Tibial nerve (tissue), 4 donors: ENCODE data around the gene AGPAT3. TPM values are rescaled to one million over a fixed set of nuclear protein-coding genes. Genes with fewer than 3 reads are reported as not detected.

ENCODE experiments used
- DNase-seq, 2 donors: peaks; one replicate each; pipeline ENCODE4 v3.0.0-alpha.2; 2019; ENCODE audit warnings: low spot score in 2 of 2
- H3K27ac ChIP-seq, 4 donors: fragments of 200-600 bp; sonication (generic) in 3 of 4; one replicate each; pipeline ENCODE4 v1.5.1; 2017 to 2019; ENCODE audit warnings: mild to moderate bottlenecking in 1 of 4
- H3K27me3 ChIP-seq, 2 donors: fragments of 200-600 bp; sonication (generic) in 1 of 2; one replicate each; pipeline versions ENCODE4 v1.5.1 to v1.6.0; 2017 to 2019
- H3K36me3 ChIP-seq, 3 donors: fragments of 200-600 bp; sonication (generic); one replicate each; pipeline ENCODE4 v1.5.1; 2018 to 2019
- H3K4me1 ChIP-seq, 4 donors: fragments of 200-600 bp; sonication (generic) in 3 of 4; one replicate each; pipeline ENCODE4 v1.5.1; 2017 to 2019
- H3K4me3 ChIP-seq, 4 donors: fragments of 200-600 bp; sonication (generic) in 3 of 4; one replicate each; pipeline ENCODE4 v1.5.1; 2017 to 2019; ENCODE audit warnings: mild to moderate bottlenecking in 1 of 4, moderate library complexity in 1 of 4
- H3K9me3 ChIP-seq, 4 donors: fragments of 200-600 bp; sonication (generic) in 3 of 4; one replicate each; pipeline ENCODE4 v1.5.1; 2017 to 2019
- CTCF ChIP-seq, 5 experiments: fragments of 200-600 bp in 3 of 5; fragments of 450-650 bp in 2 of 5; sonication (generic) in 3 of 5; IDR thresholded peaks; one replicate each; pipeline ENCODE4 v1.5.1; 2016 to 2019; ENCODE audit warnings: antibody characterized with exemption in 5 of 5, mild to moderate bottlenecking in 3 of 5, moderate library complexity in 2 of 5
- EP300 ChIP-seq, 2 donors: sonication (generic); formaldehyde crosslinking; IDR thresholded peaks; one replicate each; pipeline ENCODE4 v1.6.1; 2017; ENCODE audit warnings: antibody characterized with exemption in 2 of 2, mild to moderate bottlenecking in 1 of 2
- POLR2A ChIP-seq, 2 donors: fragments of 450-650 bp; IDR thresholded peaks; one replicate each; pipeline ENCODE4 v1.6.1; 2017; ENCODE audit warnings: antibody characterized with exemption in 2 of 2, mild to moderate bottlenecking in 2 of 2, moderate library complexity in 2 of 2
- WGBS, 2 donors: methylation state at CpG; one replicate each; pipeline ENCODE4 v1.1.5; 2018; 5-methylcytosine and 5-hydroxymethylcytosine counted together
- total RNA-seq, 4 donors: library from RNA; depleted of rRNA; stranded (reverse); fragments of >200 nt; gene quantifications; one replicate each; pipeline ENCODE4 v1.1.0, GENCODE V29; 2016

The AGPAT3 gene
- total RNA-seq, 4 donors from 2014 or later, result 29.9 to 45.6 (median 36.4) TPM

GRCh38 chr21:43934116-43934515 is 69.1 kb downstream of the AGPAT3 start:
- Histone ChIP-seq H3K36me3 (peaks cover 0 to 14% (median 0%) of the 10 kb centered on the region in 3 donors), H3K4me1 (peaks cover 0 to 28% (median 0%) of the 10 kb centered on the region in 4 donors), H3K27me3 (no peaks in the 10 kb centered on the region), H3K9me3 (no peaks in the 10 kb centered on the region), H3K4me3 (no peak overlapping the region), H3K27ac (no peak overlapping the region)
- WGBS, 2 donors, result 90 to 95% methylated on average over 7 to 14 of the region's 15 CpGs
- DNase-seq, result no peak
- TF ChIP-seq CTCF (IDR thresholded peaks at IDR 0.05), result no peak
- TF ChIP-seq EP300 (IDR thresholded peaks at IDR 0.05), result no peak
- TF ChIP-seq POLR2A (IDR thresholded peaks at IDR 0.05), result no peak

- WGBS, 2 donors, result 81 to 83% methylated on average over 39 to 40 of the region's 41 CpGs
- no peak for DNase-seq
- Histone ChIP-seq H3K9me3 (no peaks in the 10 kb centered on the region), H3K27me3 (no peaks in the 10 kb centered on the region), H3K4me3 (no peak overlapping the region), H3K27ac (peak overlapping the region in 2 of 4 donors; percentile 52 to 64), H3K36me3 (peaks cover 0 to 9% (median 0%) of the 10 kb centered on the region in 3 donors), H3K4me1 (peaks cover 0 to 33% (median 0%) of the 10 kb centered on the region in 4 donors)
- TF ChIP-seq CTCF (IDR thresholded peaks at IDR 0.05) (no peak), EP300 (IDR thresholded peaks at IDR 0.05) (no peak), POLR2A (IDR thresholded peaks at IDR 0.05) (no peak)
Observed at GRCh38 chr21:43934716-43935705, 70.0 kb downstream of the AGPAT3 start.

GRCh38 chr21:43935711-43936110 is 70.7 kb downstream of the AGPAT3 start:
- no peak overlapping the region for H3K4me3 ChIP-seq
- peaks cover 0 to 36% (median 0%) of the 10 kb centered on the region in 4 donors for H3K4me1 ChIP-seq
- H3K36me3 ChIP-seq, result peaks cover 0 to 9% (median 0%) of the 10 kb centered on the region in 3 donors
- no peak for DNase-seq
- H3K27me3 ChIP-seq, result no peaks in the 10 kb centered on the region
- no peaks in the 10 kb centered on the region for H3K9me3 ChIP-seq
- peak overlapping the region in 2 of 4 donors; percentile 52 to 64 for H3K27ac ChIP-seq
- WGBS, 2 donors, result 74 to 78% methylated on average over 10 to 15 of the region's 15 CpGs
- TF ChIP-seq CTCF (IDR thresholded peaks at IDR 0.05) (no peak), EP300 (IDR thresholded peaks at IDR 0.05) (no peak), POLR2A (IDR thresholded peaks at IDR 0.05) (no peak)

GRCh38 chr21:43936247-43936967 is 71.4 kb downstream of the AGPAT3 start:
- H3K4me1 ChIP-seq, result peaks cover 0 to 36% (median 0%) of the 10 kb centered on the region in 4 donors
- no peak overlapping the region for H3K4me3 ChIP-seq
- WGBS, 2 donors, result 65 to 67% methylated on average over 24 to 25 of the region's 25 CpGs
- H3K36me3 ChIP-seq, result peaks cover 0 to 9% (median 0%) of the 10 kb centered on the region in 3 donors
- peak overlapping the region in 2 of 4 donors; percentile 52 to 64 for H3K27ac ChIP-seq
- no peaks in the 10 kb centered on the region for H3K9me3 ChIP-seq
- TF ChIP-seq POLR2A (IDR thresholded peaks at IDR 0.05) (no peak), EP300 (IDR thresholded peaks at IDR 0.05) (no peak), CTCF (IDR thresholded peaks at IDR 0.05) (no peak)
- DNase-seq, result no peak
- H3K27me3 ChIP-seq, result no peaks in the 10 kb centered on the region
